ENCODE data around the gene NCK2.
"Not testable (repeated sequence)": the region's sequence is repeated elsewhere in the genome, so short reads cannot be mapped to it uniquely, and the experiment has no call there.

The NCK2 gene

DNA sequence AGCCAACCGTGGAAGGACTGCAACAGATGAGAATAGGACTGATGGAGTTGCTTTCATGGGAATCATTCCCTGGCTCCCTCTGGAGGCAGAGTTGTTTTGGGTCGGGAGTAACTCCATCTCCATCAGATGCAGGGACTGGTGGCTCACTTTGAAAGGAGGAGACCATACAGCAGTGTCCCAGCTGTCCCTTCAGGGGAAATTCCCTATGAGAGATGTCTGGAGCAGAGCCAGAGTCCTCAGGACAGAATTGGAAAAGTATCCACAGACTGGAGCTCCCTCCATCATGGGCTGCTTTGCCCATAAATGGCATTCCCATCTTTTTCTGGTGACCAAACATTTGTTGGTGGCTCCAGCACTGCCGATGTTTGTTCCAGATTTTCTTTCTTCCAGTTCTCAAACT, 144.3 kb downstream of the NCK2 start:
- DNase-seq (ENCODE audit: low read depth in 2 of 2), result no peak

DNA sequence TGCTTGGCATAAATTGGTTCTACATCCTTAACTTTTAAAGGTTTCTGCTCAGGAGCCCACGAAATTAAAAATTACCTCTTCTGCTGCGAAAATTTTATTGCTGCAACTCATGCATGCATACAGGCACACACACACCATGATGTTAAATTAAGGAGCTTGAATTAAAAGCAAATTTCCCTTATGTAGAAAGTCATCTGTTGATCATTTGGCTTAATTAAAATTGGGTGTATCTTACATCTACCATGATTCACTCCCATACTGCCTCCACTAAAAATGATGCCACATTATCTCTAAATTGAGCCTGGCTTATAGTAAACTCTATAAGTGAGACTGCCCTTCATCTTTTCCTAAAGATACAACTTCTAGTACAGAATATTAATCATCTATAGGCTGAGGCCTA, 145.4 kb downstream of the NCK2 start:
- DNase-seq (ENCODE audit: low read depth in 2 of 2), result no peak

DNA sequence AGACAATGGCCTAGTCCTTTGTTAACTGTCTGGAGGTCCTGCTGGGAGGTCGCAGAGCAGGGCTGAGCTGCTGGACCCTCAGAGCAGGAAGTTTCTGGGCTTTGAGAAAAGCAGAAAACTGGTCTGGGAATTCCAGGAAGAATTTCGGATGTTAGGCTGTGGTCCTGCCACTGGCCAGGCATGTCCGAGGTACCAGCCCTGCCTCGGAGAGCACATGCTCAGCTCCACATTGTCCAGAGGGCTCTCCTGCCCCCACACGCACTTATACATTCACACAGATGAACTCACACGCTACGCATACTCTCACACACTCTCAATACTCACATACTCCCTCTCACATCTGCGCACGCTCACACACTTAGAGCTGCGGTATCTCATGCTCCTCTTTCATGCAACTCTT, 146.1 kb downstream of the NCK2 start:
- DNase-seq (ENCODE audit: low read depth in 2 of 2), result no peak

DNA sequence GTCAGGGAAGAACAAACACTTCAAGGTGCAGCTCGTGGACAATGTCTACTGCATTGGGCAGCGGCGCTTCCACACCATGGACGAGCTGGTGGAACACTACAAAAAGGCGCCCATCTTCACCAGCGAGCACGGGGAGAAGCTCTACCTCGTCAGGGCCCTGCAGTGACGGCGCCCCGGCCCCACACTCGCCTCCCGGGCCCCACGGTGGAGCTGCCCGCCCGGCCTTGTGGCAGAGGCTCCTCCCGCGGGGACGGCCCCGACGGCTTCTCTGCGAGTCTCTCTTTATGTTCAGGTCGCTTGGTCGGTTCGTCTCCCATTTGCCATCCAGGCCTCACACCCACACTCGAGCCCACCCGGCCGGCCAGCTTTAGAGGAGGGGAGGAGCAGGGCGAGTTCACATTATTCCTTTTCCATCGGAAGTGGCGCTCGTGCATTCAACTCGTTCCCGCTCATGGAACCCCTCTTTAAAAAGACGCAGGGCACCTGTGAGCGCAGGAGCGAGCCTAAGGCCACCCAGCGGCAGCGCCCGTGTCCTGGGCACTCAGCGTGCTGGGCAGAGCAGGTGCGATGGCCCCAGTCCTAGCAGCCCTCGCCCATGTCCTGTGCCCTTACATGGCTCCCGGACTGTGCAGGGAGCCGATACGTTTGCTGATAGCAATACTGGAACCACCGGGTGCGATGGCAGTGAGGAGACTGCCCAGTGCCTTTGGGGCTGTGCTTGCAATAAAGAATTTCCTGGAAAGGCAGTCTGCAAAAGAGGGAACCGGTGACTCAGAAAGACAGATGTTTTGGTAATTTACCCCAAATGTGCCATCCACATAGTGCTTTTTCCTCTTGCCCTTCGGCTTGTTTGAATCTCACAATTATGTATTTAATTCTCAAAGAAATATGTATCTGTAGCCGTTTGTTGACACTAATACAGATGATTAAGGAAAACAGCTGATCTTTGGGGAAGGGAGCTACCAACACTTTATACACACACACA, 148.6 kb downstream of the NCK2 start:
- peak; percentile 8 to 14 for DNase-seq (ENCODE audit: low read depth in 2 of 2)

DNA sequence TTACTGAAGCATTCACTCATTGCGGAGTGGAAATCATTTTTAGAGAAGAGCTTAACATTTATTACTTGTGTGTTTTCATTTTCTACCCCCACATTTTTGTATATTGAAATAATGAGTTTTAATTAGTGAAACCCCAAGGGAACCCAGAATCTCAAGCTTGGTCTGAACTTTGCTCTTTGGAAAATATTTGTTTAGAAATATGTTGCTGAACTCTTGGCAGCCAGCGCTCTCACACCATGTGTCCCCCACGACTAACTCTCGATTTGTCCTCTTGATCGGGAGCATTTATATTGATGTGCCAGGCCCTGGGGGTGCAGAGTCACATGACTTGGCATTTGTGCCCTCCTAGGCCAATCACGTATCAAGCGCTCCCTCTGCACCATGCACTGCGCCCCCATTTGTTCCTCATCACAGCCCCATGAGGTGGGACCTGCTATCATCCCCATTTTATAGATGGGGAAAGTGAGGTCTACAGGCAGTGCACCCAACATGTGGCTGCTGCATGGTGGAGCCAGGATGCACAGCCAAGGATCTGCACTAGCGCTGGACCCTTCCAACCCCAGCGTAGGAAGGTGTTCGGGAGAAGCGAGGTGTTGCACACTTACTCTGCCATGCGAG, 149.7 kb downstream of the NCK2 start:
- no peak for DNase-seq (ENCODE audit: low read depth in 2 of 2)

DNA sequence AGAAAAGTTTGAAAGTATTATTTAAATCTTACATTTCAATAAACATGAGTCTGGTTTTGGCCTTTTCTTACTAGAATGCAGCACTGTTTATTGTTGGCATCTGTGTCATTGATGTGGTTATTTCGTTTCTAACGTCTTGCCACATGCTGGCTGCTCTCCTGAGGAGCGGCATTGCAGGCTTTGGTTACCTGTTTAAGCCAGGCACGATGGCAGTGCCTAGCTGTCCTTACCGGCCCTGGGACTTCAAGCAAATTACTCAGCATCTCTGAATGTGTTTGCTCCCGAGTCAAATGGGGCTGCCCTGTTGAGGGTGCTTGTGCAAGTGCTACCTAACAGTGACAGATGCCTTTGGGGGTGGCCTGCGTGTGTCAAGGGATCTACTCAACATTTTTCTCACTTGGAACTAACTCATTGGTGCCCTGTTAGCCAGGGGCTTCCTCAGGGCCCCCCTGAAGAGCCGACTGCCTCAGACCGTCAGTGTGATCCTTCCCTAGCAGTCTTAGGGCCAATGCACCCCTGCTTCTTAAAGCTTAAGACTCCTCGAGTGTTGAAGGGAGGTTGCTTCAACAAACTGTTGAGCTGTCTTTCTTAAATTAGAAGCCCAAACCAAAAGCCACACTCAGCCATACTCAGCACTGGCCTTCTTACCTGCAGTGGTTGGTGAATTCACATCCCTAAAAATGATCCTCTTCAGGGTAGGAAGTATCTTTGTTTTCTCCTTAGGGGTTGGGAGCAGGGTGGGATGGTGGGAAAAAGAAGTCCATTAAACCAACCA, 151.5 kb downstream of the NCK2 start:
- DNase-seq (ENCODE audit: low read depth in 2 of 2), result no peak

DNA sequence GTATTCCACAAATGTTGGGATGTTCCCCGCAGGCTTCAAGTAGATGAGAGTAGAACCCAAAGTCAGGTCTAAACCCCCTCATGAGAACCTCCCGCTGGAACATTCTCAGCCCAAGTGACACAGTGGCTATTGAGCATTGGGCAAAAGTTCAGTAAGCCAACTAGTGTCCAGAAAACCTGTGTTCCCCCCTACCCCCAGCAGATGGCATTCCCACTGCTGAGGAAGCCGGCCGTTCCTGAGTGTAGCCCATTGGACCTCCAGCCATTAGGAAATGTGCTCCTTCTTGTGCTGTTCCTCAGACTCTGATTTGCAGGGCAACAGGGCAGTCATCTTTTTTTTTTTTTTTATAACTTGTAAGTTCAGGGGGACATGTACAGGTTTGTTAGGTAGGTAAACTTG, 152.1 kb downstream of the NCK2 start:
- DNase-seq (ENCODE audit: low read depth in 2 of 2), result no peak

DNA sequence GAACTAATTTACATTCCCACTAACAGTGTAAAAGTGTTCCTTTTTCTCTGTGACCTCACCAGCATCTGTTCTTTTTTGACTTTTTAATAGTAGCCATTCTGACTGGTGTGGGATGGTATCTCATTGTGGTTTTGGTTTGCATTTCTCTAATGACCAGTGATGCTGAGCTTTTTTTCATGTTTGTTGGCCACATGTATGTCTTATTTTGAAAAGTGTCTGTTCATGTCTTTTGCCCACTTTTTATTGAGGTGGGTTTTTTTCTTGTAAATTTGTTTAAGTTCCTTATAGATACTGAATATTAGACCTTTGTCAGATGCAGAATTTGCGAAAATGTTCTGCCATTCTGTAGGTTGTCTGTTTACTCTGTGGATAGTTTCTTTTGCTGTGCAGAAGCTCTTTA, 153.0 kb downstream of the NCK2 start:
- not testable (repeated sequence) for DNase-seq (ENCODE audit: low read depth in 2 of 2)

DNA sequence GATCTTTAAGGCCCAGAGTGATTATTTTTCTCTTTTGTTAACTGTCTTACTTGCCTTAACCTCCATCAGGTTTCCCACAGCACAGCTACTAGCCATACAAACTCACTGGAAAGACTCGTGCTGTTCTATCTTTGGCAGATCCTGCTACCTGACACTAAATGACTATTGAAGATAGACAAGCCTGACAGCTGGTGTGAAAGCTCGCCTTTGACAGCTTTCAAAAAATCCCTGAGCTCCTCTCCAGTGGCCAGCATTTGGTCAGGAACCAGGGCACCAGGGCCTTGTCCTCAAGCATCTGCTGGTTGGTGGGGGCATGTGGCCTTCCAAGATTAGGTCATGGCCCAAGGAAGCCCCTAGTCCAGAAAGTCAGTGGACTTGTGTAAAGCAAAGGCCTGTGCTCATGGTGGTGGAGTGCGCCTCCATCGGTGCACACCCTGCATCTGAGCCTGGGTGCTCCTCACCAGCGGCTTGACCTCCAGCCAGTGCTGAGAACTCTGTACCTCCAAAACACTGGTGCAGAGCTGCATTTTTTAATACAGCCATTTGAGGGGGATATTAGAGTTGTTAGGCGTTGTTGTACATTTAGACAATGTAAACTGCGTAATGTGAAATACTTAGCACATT, 158.5 kb downstream of the NCK2 start:
- DNase-seq (ENCODE audit: low read depth in 2 of 2), result no peak

DNA sequence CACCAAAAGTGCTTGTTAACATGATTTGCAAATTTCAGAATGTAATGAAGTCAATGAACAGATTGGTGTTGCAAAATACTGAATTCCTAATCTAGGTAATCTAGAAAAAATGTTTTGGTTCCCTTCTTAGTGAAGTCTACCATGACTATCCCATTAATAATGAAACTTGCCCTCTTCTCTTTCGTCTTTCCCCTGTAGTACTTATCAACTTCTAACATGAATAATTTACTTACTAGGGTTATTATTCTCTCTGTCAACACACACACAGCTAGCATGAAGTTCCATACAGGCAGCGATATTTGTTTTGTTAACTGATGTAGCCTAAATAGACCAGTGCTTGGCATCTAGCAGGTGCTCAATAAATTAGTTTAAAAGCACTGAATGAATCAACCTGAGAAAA, 160.2 kb downstream of the NCK2 start:
- DNase-seq (ENCODE audit: low read depth in 2 of 2), result no peak

DNA sequence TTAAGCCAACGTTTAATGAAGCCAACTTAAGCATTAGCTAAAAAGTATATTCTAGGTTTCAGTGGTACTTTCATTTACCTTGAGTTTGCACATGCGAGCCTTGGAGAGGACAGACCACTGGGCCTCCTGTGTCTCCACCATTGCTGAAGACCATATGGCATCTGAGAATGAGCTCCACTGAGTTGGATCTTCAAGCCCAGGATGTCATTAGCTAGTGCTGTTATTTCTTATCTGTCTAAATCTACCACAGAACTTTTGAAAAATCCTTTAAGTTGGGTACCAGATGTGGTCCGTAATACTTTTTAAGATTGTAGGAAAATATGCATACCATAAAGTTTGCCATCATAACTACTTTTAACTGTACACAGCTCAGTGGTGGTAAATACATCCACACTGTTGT, 161.8 kb downstream of the NCK2 start:
- DNase-seq (ENCODE audit: low read depth in 2 of 2), result no peak

DNA sequence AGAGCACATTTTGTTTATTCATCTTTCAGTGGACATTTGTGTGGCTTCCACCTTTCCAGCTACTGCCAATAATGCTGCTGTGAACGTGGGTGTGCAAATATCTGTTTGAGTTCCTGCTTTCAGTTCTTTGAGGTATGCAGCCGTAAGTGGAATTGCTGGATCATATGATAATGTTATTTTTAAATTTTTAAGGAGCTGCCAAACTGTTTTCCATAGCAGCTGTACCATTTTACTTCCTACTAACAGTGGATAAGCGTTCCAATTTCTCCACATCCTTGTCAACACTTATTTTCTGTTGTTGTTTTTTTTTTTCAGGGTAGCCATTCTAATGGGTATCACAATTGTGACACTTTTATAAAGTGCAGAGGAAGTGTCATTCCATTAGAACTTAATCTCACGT, 162.5 kb downstream of the NCK2 start:
- DNase-seq (ENCODE audit: low read depth in 2 of 2), result no peak

DNA sequence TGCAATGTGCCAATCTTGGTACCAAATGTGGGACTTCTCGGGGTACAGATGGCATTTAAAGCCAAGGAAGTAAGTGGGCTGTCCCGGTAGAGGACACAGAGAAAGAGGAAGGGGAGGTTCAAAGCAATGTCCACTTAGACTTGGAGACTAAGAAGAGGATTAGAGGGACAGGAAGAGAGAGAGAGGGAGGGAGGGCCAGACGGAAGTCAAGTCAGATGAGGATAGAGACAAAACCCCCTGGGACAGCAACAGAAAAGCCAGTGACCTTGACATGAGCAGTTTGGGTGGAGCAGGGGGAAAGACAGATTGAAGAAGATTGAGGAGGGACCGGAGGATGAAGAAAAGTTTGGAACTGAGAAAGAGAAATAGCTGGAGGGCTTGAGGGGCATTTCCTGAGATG, 164.5 kb downstream of the NCK2 start:
- no peak for DNase-seq (ENCODE audit: low read depth in 2 of 2)

DNA sequence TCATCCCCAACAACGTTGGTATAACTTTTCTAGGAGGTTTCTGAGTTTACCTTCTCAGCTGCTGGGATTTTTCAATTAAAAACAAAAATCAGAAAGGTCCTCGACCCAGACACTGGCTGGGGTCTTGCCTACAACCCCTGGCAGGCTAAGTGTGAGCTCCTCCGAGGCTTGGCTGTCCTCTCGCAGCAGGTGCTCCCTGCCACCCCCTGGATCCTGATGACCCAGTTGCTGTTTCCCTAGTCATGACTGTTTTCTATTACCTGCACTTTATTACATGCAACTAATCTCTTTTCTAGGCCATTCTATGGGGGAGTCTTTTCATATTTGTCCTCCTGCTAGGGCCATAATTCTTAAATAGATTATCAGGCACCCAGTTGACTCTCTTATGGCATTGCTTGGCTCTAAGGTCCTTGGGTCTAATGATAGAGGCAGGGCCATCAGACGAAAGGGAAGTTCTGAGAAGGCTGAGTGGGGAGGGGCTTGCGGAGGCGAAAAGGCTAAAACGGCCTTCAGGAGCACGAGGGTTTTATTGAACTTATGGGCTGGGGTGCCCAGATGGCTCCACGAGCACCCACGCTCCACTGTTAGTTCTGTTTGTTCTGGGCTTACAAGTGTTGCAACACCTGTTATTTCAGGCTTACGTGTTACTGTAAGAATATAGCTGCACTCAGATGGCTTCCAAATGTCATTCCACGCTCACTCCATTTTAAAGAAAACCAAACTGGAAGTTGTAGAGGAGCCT, 166.0 kb downstream of the NCK2 start:
- DNase-seq (ENCODE audit: low read depth in 2 of 2), result no peak

DNA sequence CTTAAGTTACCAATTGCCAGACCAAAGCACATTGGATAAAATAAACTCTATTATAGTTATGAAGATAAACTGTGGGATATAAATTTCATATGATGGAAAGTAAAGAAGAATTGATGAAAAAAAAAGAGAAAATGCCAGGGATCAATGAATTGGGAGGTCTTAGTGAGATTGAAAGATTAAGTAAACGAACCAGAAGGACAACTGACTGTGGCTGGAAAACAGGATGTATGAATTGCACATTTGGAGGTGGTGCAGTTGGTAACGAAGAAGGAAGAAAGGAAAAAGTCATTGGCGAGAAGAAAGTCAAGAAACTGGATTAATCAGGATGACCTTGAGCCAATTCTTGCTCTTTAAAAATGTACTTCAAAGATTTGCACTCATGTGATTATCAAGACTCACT, 166.7 kb downstream of the NCK2 start:
- DNase-seq (ENCODE audit: low read depth in 2 of 2), result no peak

DNA sequence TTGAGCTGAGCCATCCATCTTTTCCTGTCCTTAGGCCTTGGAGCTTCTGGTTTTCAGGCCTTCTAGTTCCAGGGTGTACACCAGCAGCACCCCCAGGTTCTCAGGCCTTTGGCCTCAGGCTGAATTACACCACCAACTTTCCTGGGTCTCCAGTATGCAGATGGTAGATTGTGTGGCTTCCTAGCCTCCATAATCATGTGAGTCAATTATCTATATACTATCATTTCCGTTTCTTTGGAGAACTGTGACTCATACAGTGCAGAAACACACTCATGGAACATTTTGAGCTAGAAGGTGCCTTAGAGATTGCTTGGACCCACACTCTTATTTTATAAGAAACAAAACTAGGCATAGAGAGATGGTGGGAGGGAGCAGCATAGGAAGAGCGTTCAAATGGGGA, 167.4 kb downstream of the NCK2 start:
- no peak for DNase-seq (ENCODE audit: low read depth in 2 of 2)

DNA sequence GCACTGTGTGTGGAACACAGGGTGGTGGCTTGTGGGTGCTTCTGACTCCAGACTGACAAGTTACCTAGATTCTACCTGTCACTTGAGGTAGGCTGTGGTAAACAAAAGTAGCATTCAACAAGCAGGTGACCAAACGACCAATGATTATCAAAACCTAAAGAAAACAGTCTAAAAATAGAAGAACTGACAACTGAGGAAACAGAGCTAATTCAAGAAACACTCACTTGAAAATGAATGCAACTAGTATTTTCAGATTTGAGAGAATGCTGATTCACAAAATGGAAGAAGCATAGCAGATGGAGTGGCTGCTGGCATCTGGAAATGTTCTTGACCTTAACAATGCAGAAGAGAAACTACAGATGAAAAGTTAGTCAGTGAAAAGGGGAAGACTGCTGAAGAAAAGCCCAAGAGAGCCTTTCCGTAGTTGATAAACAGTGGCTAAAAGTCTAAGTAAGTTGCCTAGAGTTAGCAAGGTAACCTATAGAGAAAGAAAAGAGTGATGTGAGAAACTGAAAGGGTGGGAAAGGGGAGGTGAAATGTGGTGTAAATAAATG, 170.4 kb downstream of the NCK2 start:
- no peak for DNase-seq (ENCODE audit: low read depth in 2 of 2)

DNA sequence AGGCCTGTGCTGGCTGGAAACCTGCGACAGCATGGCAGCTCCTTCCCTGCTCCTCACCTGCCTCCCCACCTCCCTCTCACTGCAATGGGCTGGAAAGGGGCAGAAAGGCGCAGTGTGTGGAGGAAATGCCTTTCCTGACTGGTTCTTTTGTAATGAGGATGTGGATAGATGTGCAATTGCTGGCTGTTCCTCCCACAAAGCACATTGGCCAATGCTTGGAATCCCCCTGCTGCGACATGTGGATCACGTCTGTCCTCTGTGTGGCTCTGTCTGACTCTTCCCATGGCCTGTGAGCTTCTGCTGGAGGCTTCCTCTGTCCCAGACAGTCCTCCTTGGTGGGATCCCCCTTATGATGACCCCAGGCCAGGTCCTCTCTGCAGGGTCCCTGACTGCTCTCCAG, 172.5 kb downstream of the NCK2 start:
- no peak for DNase-seq (ENCODE audit: low read depth in 2 of 2)

DNA sequence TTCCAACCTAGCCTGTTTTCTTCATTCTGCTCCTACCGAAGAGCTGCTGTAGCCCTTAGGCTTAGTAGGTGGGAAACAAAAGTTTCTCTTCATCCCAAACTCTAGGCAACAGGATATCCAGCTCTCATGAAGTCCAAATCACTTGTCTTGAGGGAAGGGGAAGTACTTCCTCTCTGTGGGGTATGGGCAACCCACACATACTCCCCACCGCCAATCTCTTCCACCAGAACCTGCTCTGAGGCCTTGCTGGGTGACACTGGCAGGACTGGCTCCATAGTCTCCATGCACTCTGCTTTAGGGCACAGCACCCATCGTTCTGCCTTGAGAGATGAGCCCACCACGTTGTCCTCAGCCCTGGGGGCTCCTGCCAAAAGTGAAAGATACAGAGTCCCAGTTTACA, 173.0 kb downstream of the NCK2 start:
- DNase-seq (ENCODE audit: low read depth in 2 of 2), result no peak

DNA sequence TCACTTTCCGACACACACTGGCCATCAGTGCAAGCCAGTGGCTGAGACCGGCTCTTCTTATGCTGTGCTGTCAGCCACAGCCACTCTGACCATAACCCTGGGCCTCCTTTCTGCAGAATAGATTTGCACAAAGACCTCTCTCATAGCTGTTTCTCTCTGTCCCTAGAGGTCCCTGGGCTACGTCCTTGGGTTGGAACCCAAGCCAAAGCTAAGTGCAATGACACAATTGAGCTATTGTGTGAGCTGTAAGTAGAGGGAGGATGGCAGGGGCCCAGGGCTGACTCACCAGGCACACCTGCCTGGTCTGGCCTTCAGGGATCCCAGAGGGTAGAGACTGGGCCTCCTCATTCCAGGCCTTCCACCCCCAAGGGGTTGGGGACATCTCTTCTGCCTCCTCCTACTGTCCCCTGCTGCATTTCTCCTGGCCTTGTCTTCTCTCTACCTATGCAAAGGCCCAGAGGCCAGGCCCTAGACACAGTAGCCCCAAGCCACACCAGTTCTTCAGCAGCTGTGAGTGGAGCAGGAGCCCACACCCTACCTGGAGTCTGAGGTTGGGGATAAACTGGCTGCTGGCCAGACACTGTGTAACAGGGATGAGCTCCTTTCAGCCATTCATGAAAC, 174.6 kb downstream of the NCK2 start:
- no peak for DNase-seq (ENCODE audit: low read depth in 2 of 2)

DNA sequence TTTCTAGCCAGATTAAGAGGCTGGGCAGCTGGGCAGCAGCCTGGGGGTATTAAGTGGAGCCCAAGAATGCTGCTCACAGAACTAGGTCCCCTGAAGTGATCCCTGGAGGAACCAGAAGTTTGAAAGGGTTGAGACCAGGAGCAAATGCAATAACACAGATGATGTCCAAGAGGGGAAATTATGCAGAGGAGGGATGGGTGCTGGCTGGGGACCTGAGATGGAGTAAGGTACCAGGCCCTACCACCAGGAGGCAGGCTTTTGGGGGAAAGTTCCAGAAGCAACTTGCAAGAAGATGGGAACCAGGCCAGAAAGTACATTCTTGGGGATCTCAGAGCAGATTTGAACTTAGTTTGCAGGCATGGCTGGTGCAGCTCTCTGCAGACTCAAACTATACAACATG, 175.1 kb downstream of the NCK2 start:
- DNase-seq (ENCODE audit: low read depth in 2 of 2), result peak; percentile 1 to 4

All from fibroblast of skin of left quadriceps (primary cell).